ENCODE results near the gene TMED6.
A peak's percentile ranks its signal among the peaks of the same experiment; 100 is the strongest.
"Not testable (repeated sequence)": the region's sequence is repeated elsewhere in the genome, so short reads cannot be mapped to it uniquely, and the experiment has no call there.

The TMED6 gene

DNA sequence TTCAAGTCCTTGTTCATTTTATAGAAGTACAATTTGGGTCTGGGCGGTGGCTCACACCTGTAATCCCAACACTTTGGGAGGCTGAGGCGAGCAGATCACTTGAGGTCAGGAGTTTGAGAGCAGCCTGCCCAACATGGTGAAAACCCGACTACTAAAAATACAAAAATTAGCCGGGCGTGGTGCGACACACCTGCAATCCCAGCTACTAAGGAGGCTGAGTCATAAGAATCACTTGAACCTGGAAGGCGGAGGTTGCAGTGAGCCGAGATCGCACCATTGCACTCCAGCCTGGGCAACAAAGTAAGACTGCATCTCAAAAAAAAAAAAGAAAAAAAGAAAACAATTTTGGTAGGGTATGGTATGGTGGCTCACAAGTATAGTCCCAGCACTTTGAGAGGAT is 8.5 kb upstream of the TMED6 start:
- not testable (repeated sequence) for DNase-seq (ENCODE audit: low read depth in 2 of 2)

DNA sequence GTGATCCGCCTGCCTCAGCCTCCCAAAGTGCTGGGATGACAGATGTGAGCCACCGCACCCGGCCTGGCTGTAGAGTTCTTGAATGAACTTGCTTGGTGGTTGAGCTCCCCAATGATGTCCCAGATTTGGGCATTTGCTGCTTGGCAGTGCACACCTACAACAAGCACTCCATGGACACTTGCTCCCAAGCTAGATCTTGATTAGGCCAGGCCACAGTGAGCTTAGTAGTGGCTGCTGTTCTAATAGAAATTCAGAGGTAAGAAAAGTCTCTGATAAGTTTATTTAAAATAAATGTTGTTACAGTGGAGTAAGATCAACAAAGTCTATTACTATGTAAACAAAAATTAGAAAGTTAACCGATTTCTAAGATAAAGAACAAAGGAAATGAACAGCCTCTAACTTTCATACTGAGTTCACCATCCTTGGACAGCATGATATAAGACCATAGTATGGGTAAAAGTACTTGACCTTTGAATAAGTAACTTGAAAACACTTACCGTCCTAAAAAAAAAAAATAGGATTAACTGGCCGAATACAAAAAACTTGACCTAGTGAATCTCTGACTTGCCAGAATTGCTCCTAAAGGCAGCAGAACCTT is 951 bp downstream of the TMED6 start:
- DNase-seq (ENCODE audit: low read depth in 2 of 2), result no peak

DNA sequence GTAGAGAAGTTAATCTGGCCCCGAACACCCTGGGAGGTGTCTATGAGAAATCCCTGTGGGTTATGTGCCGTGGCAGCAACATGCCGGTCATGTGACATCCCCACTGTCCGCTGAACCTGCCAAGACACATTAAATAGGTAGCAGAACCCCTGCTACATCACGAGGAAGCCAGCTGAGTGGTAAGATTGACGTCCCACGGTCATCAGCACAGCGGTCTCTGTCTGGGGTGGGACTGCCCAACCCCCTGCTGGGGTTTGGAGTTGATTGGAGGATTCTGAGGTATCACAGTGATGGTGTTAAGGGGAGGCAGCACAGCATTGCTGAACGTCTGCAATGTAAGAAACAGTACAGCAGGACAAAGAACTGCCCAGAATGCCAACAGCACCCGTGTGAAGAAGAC is 2.0 kb downstream of the TMED6 start:
- DNase-seq (ENCODE audit: low read depth in 2 of 2), result no peak

DNA sequence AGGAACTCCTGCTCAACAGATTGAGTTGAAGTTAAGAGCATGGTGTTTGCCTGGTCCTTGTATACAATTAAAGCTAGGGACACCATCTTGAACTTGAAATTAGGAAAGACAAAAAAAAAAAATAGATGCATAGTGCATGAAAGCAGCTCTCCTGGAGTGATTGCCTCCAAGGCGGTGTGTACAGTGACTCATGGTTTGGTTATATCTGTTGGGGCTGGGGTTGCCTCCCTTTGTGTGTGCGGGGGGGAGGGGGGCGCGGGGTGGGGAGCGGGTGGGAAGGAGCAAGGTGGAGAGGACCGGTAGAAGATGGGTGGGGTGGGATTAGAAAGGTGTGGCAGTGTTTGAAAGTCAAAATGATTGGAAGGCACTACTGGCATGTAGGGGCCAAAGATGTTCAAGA is 3.4 kb downstream of the TMED6 start:
- DNase-seq (ENCODE audit: low read depth in 2 of 2), result no peak

- no peak for DNase-seq (ENCODE audit: low read depth in 2 of 2)
Measured at GRCh38 chr16:69346683-69347082, 4.9 kb downstream of the TMED6 start.

DNA sequence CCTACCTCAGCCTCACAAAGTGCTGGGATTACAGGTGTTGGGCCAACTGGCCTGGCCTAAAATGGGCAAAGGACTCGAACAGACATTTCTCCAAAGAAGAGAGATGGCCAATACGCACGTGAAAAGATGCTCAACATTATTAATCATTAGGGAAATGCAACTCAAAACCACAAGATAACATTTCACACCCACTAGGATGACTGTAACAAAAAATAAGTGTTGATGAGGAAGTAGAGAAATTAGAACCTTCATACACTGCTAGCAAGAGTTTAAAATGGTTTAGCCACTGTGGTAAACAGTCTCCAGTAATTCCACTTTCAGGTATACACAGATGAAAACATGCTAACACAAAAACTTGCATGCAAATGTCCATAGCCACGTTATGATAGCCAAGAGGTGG is 5.7 kb downstream of the TMED6 start:
- no peak for DNase-seq (ENCODE audit: low read depth in 2 of 2)

GRCh38 chr16:69344171-69344570 is 7.4 kb downstream of the TMED6 start:
- no peak for DNase-seq (ENCODE audit: low read depth in 2 of 2)

- DNase-seq (ENCODE audit: low read depth in 2 of 2), result peak; percentile 9 to 18
Measured at GRCh38 chr16:69340095-69340644, 11.4 kb downstream of the TMED6 start.

GRCh38 chr16:69339289-69340094 is 12.1 kb downstream of the TMED6 start, which contains the start of the genes COG8 and NIP7:
COG8 (minus strand) TSS chr16:69339564; CDS start chr16:69339552, 12 bp downstream.
NIP7 (plus strand) TSS chr16:69339772; CDS start chr16:69339830, 58 bp downstream.
- peak; percentile 87 to 88 for DNase-seq (ENCODE audit: low read depth in 2 of 2)

DNA sequence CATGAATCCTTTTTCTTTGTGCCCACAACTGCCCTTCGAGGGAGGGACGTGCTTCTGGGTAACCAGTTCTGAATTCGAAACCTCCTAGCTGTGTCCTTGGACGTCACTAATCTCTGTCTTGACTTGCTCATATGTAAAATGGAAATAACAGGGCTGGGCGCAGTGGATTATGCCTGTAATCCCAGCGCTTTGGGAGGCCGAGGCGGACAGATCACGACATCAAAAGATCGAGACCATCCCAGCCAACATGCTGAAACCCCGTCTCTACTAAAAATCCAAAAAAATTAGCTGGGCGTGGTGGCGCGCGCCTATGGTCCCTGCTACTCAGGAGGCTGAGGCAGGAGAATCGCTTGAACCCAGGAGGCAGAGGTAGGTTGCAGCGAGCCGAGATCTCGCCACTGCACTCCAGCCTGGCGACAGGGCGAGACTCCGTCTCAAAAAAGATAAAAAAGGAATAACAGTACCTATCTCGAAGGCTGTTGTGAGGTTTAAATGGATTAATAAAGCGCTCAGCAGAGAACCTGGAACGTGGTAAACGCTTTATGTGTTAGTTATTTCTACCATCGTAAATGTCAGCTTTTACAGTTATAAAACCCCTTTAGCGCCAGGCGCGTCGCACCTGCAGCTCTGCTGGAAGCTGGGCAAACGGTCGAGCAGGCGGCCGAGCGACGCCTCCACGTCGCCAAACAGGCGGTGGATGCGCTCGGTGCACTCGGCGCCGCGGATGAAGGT is 12.9 kb downstream of the TMED6 start:
- peak in 1 of 2 donors; percentile 50 for DNase-seq (ENCODE audit: low read depth in 2 of 2)

GRCh38 chr16:69334696-69335095 is 16.9 kb downstream of the TMED6 start:
- no peak for DNase-seq (ENCODE audit: low read depth in 2 of 2)

- peak; percentile 82 to 87 for DNase-seq (ENCODE audit: low read depth in 2 of 2)
Measured at GRCh38 chr16:69330286-69331109, 21.1 kb downstream of the TMED6 start, which contains the start of gene PDF. PDF (minus strand) TSS chr16:69330588; CDS start chr16:69330570, 18 bp downstream.

DNA sequence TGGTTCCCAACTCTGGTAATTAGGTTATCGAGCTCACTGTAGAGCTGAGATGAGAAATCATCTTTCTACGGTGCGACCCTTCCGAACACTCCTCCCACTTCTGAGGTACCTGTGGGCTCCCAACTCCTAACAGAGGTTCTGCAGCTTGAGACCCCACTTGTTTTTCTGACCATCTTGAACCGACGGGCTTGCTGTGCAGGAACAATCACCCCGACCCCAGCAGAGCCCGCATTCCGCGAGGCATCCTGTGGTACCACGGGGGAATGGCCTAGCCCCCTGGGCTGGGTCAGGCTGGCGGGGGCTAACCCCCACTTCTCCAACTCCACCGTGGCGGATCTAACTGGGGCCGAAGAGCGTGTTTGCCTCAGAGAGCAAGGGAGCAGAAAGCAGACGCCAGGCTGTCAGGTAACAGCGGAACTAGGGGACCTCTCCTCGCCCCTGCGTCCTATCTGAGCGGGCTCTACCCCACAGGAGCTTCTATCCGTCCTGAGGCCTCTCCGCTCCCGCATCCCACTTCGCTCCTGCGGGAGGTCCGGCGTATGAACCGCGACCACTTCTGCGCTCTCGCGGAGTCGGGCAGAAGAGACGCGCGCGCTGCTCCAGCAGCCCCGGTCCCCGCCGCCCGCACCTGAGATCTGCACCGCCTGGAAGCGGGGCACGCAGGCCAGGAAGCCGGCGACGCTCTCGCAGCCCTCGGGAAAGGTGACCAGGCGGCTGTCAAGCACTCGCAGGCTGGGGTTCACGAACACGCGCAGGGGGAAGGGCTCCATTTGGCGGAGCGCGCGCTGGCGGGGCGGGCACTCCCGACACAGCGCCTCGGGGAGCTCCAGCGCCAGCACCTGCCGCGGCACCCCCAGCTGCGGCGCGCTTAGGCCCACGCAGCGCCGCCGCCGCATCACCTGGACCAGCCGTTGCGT is 22.0 kb downstream of the TMED6 start:
- DNase-seq (ENCODE audit: low read depth in 2 of 2), result peak; percentile 19 to 30

DNA sequence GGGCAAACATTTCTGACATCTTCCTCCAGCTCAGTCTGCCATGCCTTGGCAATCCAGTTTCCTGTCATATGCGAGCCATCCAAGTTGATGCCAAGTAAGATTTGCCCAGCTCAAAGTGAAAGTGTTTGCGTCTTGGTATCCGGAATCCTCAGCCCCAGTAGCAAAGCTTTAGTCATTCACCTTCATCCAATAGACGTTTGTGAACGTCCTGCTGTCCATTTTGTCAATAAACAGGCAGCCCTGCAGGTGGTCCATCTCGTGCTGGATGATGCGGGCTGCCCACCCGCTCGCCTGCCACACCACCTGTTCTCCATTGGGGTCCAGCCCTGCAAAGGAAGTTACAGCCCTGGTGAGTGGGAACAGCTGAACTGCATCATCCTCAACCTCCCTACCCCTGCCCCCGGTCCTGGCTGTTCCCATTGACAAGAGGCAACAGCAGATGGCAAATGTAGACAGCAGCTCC is 22.7 kb downstream of the TMED6 start:
- no peak for DNase-seq (ENCODE audit: low read depth in 2 of 2)

DNA sequence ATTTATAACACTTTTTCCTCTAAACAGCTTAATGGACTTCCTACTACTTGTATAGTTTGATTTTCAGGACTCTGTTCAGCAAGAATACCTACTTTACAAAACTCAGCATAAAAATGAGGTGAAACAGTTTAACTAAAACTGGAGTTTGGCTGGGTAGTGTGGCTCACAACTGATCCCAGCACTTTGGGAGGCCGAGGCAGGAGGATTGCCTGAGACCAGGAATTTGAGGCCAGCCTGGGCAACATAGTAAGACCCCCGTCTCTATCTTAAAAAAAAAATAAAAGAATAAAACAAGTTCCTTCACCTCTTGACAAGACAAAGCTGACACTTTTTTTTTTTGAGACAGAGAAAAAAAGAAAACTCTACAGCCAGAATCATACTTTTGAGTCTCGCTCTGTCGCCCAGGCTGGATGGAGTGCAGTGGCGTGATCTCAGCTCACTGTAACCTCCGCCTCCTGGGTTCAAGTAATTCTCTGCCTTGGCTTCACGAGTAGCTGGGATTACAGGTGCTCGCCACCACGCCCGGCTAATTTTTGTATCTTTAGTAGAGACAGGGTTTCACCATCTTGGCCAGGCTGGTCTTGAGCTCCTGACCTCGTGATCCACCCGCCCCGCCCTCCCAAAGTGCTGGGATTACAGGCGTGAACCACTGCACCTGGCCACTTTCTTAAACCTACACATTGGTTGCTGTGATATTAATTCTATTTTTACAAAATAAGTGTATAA is 23.8 kb downstream of the TMED6 start:
- no peak for DNase-seq (ENCODE audit: low read depth in 2 of 2)

GRCh38 chr16:69326172-69326873 is 25.3 kb downstream of the TMED6 start:
- DNase-seq (ENCODE audit: low read depth in 2 of 2), result no peak

DNA sequence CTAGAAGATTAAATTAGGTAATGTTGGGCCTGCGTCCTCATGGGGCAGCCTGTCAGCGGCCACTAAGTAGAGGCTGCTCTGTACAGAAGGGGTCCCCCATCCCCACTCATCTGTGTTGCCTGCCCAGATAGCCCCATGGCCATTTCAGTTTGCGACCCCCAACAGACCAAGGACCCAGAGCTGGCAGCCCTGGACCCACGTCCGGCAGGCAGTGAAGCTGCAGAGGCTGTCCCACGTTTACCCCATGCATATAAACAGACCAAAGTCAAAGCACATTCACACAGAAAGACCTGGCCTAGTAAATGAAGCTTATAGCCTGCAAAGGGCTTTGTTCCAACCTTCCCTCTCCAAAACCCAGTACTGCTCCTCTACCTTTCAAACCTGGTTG is 25.8 kb downstream of the TMED6 start:
- DNase-seq (ENCODE audit: low read depth in 2 of 2), result no peak

DNA sequence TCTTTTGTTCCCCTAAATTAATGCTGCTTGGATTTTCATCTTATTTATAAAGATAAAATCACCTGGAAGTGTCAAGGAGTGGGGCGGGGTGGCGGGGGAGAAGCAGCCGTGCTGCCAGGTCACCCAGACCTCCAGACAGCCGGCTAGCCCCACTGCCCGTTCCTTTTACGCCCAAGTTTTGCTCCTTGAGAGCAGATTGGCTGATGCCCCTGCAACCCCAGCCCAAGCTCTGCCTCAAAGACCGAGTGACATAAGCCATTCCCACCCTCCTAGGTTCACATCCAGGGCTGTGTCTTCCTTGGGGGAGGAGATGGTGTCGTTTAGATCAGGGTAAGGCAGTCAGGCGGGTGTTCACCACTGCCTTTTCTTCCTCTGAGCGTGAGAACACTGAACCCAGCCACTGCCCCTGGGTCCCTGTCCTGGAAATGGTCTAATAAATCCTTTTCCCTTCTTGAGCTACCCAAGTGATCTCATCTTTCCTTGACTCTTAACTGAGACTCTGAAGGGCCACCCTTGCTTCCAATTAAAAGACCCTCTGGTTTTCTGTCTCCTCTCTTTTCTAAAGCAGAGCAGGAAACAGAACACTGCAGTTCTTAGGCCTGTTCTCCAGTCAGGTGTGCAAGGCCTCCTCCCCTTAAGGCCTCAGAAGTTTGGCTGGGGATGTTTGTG is 26.9 kb downstream of the TMED6 start:
- DNase-seq (ENCODE audit: low read depth in 2 of 2), result no peak
